ENCODE data around the gene GLI1. TPM values are rescaled to one million over a fixed set of nuclear protein-coding genes. Genes with fewer than 3 reads are reported as not detected.

The GLI1 gene
- polyA plus RNA-seq, 1 donor (not counting 4 experiments of a cell fraction or from before 2014, with no cell fraction given): 1.0 TPM

- TF ChIP-seq CTCF (optimal IDR thresholded peaks at IDR 0.05 in 1 of 3, IDR thresholded peaks at IDR 0.05 in 1 of 3, conservative IDR thresholded peaks at IDR 0.05 in 1 of 3; ENCODE audit: extremely low read depth in 1 of 3, insufficient read depth in 2 of 3, low read length in 3 of 3): no peak
- no peak for TF ChIP-seq EZH2 (IDR thresholded peaks at IDR 0.05; ENCODE audit: low read length)
- H3K36me3 ChIP-seq (ENCODE audit: control insufficient read depth in 2 of 2, extremely low read depth in 1 of 2, insufficient read depth in 2 of 2, low read length in 2 of 2): peaks cover 43 to 68% of the 10 kb centered on the region in 2 experiments
- H3K4me1 ChIP-seq (ENCODE audit: control insufficient read depth, extremely low read depth, insufficient read depth, low read length): peaks cover 12% of the 10 kb centered on the region
- H3K79me2 ChIP-seq (ENCODE audit: control insufficient read depth, insufficient read depth, low read length): peaks cover 21% of the 10 kb centered on the region
- no peak overlapping the region for H3K4me2 ChIP-seq (ENCODE audit: control insufficient read depth, extremely low read depth, insufficient read depth, low read depth, low read length)
- H3K9me1 ChIP-seq (ENCODE audit: control insufficient read depth, extremely low read depth, insufficient read depth, low read length): no peaks in the 10 kb centered on the region
- H3K9me3 ChIP-seq (ENCODE audit: control insufficient read depth, low read depth, low read length): no peaks in the 10 kb centered on the region
- no peak overlapping the region for H3K9ac ChIP-seq (ENCODE audit: control insufficient read depth, extremely low read depth, insufficient read depth, low read length)
- H4K20me1 ChIP-seq (ENCODE audit: control insufficient read depth, extremely low read depth, insufficient read depth, low read length): peaks cover 19% of the 10 kb centered on the region
- no peak for DNase-seq (ENCODE audit: low read depth, low spot score)
- no peak for FAIRE-seq
- H2AFZ ChIP-seq (ENCODE audit: control insufficient read depth, low read length): no peak overlapping the region
- dilution Hi-C loops (cut with MboI; ENCODE audit: extremely low pct_ligation_motif_present, low sequenced_read_pairs): no loop called here
- H3K27me3 ChIP-seq (ENCODE audit: control insufficient read depth, extremely low read depth, insufficient read depth, low read length): no peaks in the 10 kb centered on the region
- no peak overlapping the region for H3K4me3 ChIP-seq (ENCODE audit: control insufficient read depth in 2 of 3, extremely low read depth in 1 of 3, insufficient read depth in 2 of 3, low read depth in 1 of 3, low read length in 3 of 3)
- no peak overlapping the region for H3K27ac ChIP-seq (ENCODE audit: control insufficient read depth, insufficient read depth, low read length)
Observed at GRCh38 chr12:57515934-57516541, 56.5 kb downstream of the GLI1 start.

- no peaks in the 10 kb centered on the region for H3K27me3 ChIP-seq (ENCODE audit: control insufficient read depth, extremely low read depth, insufficient read depth, low read length)
- H3K4me2 ChIP-seq (ENCODE audit: control insufficient read depth, extremely low read depth, insufficient read depth, low read depth, low read length): no peak overlapping the region
- H2AFZ ChIP-seq (ENCODE audit: control insufficient read depth, low read length): no peak overlapping the region
- FAIRE-seq (no peak), DNase-seq (ENCODE audit: low read depth, low spot score) (no peak)
- H3K9ac ChIP-seq (ENCODE audit: control insufficient read depth, extremely low read depth, insufficient read depth, low read length): no peak overlapping the region
- H3K4me3 ChIP-seq (ENCODE audit: control insufficient read depth in 2 of 3, extremely low read depth in 1 of 3, insufficient read depth in 2 of 3, low read depth in 1 of 3, low read length in 3 of 3): no peak overlapping the region
- TF ChIP-seq CTCF (optimal IDR thresholded peaks at IDR 0.05 in 1 of 3, IDR thresholded peaks at IDR 0.05 in 1 of 3, conservative IDR thresholded peaks at IDR 0.05 in 1 of 3; ENCODE audit: extremely low read depth in 1 of 3, insufficient read depth in 2 of 3, low read length in 3 of 3) (no peak), EZH2 (IDR thresholded peaks at IDR 0.05; ENCODE audit: low read length) (no peak)
- H3K27ac ChIP-seq (ENCODE audit: control insufficient read depth, insufficient read depth, low read length): no peak overlapping the region
- peaks cover 43 to 64% of the 10 kb centered on the region in 2 experiments for H3K36me3 ChIP-seq (ENCODE audit: control insufficient read depth in 2 of 2, extremely low read depth in 1 of 2, insufficient read depth in 2 of 2, low read length in 2 of 2)
- dilution Hi-C loops (cut with MboI; ENCODE audit: extremely low pct_ligation_motif_present, low sequenced_read_pairs): no loop called here
- H3K79me2 ChIP-seq (ENCODE audit: control insufficient read depth, insufficient read depth, low read length): peaks cover 21% of the 10 kb centered on the region
- peaks cover 19% of the 10 kb centered on the region for H4K20me1 ChIP-seq (ENCODE audit: control insufficient read depth, extremely low read depth, insufficient read depth, low read length)
- no peaks in the 10 kb centered on the region for H3K9me3 ChIP-seq (ENCODE audit: control insufficient read depth, low read depth, low read length)
- no peaks in the 10 kb centered on the region for H3K9me1 ChIP-seq (ENCODE audit: control insufficient read depth, extremely low read depth, insufficient read depth, low read length)
- H3K4me1 ChIP-seq (ENCODE audit: control insufficient read depth, extremely low read depth, insufficient read depth, low read length): peaks cover 17% of the 10 kb centered on the region
Observed at GRCh38 chr12:57516617-57517153, 57.1 kb downstream of the GLI1 start.
